ENCODE data around the gene INSRR. TPM values are rescaled to one million over a fixed set of nuclear protein-coding genes. Genes with fewer than 3 reads are reported as not detected.
A peak's percentile ranks its signal among the peaks of the same experiment; 100 is the strongest.

INSRR gene
- total RNA-seq, 1 donor from 2014 or later = not detected

GRCh38 chr1:156894001-156894400 lies 35.1 kb upstream of the INSRR start:
- Mint-ChIP-seq H3K27ac (ENCODE audit: unreplicated experiment) (peak overlapping the region; percentile 93), H3K4me1 (ENCODE audit: low read depth) (peaks cover 57% of the 10 kb centered on the region), H3K4me3 (ENCODE audit: unreplicated experiment) (peak overlapping the region; percentile 67), H3K27me3 (ENCODE audit: low read depth) (no peaks in the 10 kb centered on the region), H3K9me3 (ENCODE audit: low read depth) (no peaks in the 10 kb centered on the region), H3K36me3 (ENCODE audit: low read depth) (no peaks in the 10 kb centered on the region)
- TF ChIP-seq CTCF (IDR thresholded peaks at IDR 0.05) = no peak
- DNase-seq (ENCODE audit: low spot score) = peak; percentile 41

- TF ChIP-seq CTCF (IDR thresholded peaks at IDR 0.05) = peak; percentile 42
- Mint-ChIP-seq H3K9me3 (ENCODE audit: low read depth) (no peaks in the 10 kb centered on the region), H3K27ac (ENCODE audit: unreplicated experiment) (peak within 1 kb of the TSS; percentile 93), H3K27me3 (ENCODE audit: low read depth) (no peaks in the 10 kb centered on the region), H3K4me3 (ENCODE audit: unreplicated experiment) (peak within 1 kb of the TSS; percentile 67), H3K4me1 (ENCODE audit: low read depth) (peaks cover 50% of the 10 kb centered on the region), H3K36me3 (ENCODE audit: low read depth) (no peaks in the 10 kb centered on the region)
- no peak for DNase-seq (ENCODE audit: low spot score)
Observed at GRCh38 chr1:156893048-156893953, 34.4 kb upstream of the INSRR start, which contains the start of gene PEAR1. Gene PEAR1 (plus strand): TSS chr1:156893718. CDS start chr1:156903927, 10,209 bp downstream.

- Mint-ChIP-seq H3K27me3 (ENCODE audit: low read depth) (no peaks in the 10 kb centered on the region), H3K36me3 (ENCODE audit: low read depth) (no peaks in the 10 kb centered on the region), H3K27ac (ENCODE audit: unreplicated experiment) (no peak overlapping the region), H3K9me3 (ENCODE audit: low read depth) (no peaks in the 10 kb centered on the region), H3K4me3 (ENCODE audit: unreplicated experiment) (peak overlapping the region; percentile 67), H3K4me1 (ENCODE audit: low read depth) (peaks cover 42% of the 10 kb centered on the region)
- peak; percentile 91 for TF ChIP-seq CTCF (IDR thresholded peaks at IDR 0.05)
- no peak for DNase-seq (ENCODE audit: low spot score)
Observed at GRCh38 chr1:156892190-156893047, 33.5 kb upstream of the INSRR start.

- H3K4me1 Mint-ChIP-seq (ENCODE audit: low read depth) = peaks cover 17% of the 10 kb centered on the region
- no peaks in the 10 kb centered on the region for H3K36me3 Mint-ChIP-seq (ENCODE audit: low read depth)
- H3K27ac Mint-ChIP-seq (ENCODE audit: unreplicated experiment) = no peak overlapping the region
- peaks cover 8% of the 10 kb centered on the region for H3K27me3 Mint-ChIP-seq (ENCODE audit: low read depth)
- no peak for DNase-seq (ENCODE audit: low spot score)
- no peaks in the 10 kb centered on the region for H3K9me3 Mint-ChIP-seq (ENCODE audit: low read depth)
- no peak overlapping the region for H3K4me3 Mint-ChIP-seq (ENCODE audit: unreplicated experiment)
- peak; percentile 92 for TF ChIP-seq CTCF (IDR thresholded peaks at IDR 0.05)
Observed at GRCh38 chr1:156889802-156890580, 31.1 kb upstream of the INSRR start.

Measured in chondrocyte (in vitro differentiated cells).